Hepatocyte (in vitro differentiated cells): Measurements from ENCODE around the gene GRID1. TPM values are rescaled to one million over a fixed set of nuclear protein-coding genes. Genes with fewer than 3 reads are reported as not detected.

ENCODE experiments used
- DNase-seq: peaks from one replicate; pipeline ENCODE4 v3.0.0-alpha.2; 2016; ENCODE audit warnings: low spot score
- H2AFZ ChIP-seq: fragments of 200-600 bp; sonication (generic); 2 replicates; pipeline ENCODE4 v1.6.0; 2016; ENCODE audit warnings: antibody characterized with exemption, mild to moderate bottlenecking
- H3K27ac ChIP-seq: fragments of 200-600 bp; sonication (generic); 2 replicates; pipeline ENCODE4 v1.5.1; 2016; ENCODE audit warnings: mild to moderate bottlenecking
- H3K27me3 ChIP-seq: fragments of 200-600 bp; sonication (generic); 2 replicates; pipeline ENCODE4 v1.6.1; 2016
- H3K36me3 ChIP-seq: fragments of 200-600 bp; sonication (generic); replicated peaks from 2 replicates; pipeline ENCODE4 v1.5.1; 2016; ENCODE audit warnings: low read depth; ENCODE audit not compliant: insufficient read depth
- H3K4me1 ChIP-seq: fragments of 200-600 bp; sonication (generic); 2 replicates; pipeline ENCODE4 v1.5.1; 2016; ENCODE audit warnings: mild to moderate bottlenecking, moderate library complexity; ENCODE audit not compliant: insufficient read depth
- H3K4me2 ChIP-seq: fragments of 200-600 bp; sonication (generic); 2 replicates; pipeline ENCODE4 v1.6.0; 2016
- H3K4me3 ChIP-seq: fragments of 200-600 bp; sonication (generic); 2 replicates; pipeline ENCODE4 v1.5.1; 2016; ENCODE audit warnings: mild to moderate bottlenecking
- H3K79me2 ChIP-seq: fragments of 200-600 bp; sonication (generic); 2 replicates; pipeline ENCODE4 v1.6.0; 2017; ENCODE audit warnings: mild to moderate bottlenecking
- H3K9me2 ChIP-seq: fragments of 200-600 bp; sonication (generic); replicated peaks from 2 replicates; pipeline ENCODE4 v1.6.0; 2017; ENCODE audit warnings: mild to moderate bottlenecking; ENCODE audit not compliant: insufficient read depth
- H3K9me3 ChIP-seq: fragments of 200-600 bp; sonication (generic); 2 replicates; pipeline ENCODE4 v1.5.1; 2016; ENCODE audit warnings: low read depth, mild to moderate bottlenecking
- H4K20me1 ChIP-seq: fragments of 200-600 bp; sonication (generic); 2 replicates; pipeline ENCODE4 v1.6.0; 2016; ENCODE audit warnings: mild to moderate bottlenecking; ENCODE audit not compliant: insufficient read depth, poor library complexity, severe bottlenecking
- CTCF ChIP-seq: fragments of 200-600 bp; sonication (generic); IDR thresholded peaks from 2 replicates; pipeline ENCODE4 v1.5.1; 2016; ENCODE audit warnings: antibody characterized with exemption, mild to moderate bottlenecking; ENCODE audit not compliant: poor library complexity
- EZH2 ChIP-seq: fragments of 200-600 bp; sonication (generic); IDR thresholded peaks from 2 replicates; pipeline ENCODE4 v1.6.1; 2016; ENCODE audit warnings: antibody characterized with exemption, mild to moderate bottlenecking, borderline replicate concordance
- EZH2phosphoT487 ChIP-seq: fragments of 200-600 bp; sonication (generic); IDR thresholded peaks from one replicate; pipeline ENCODE4 v1.6.1; 2018; ENCODE audit warnings: antibody characterized with exemption, mild to moderate bottlenecking, low read depth, moderate library complexity; ENCODE audit not compliant: unreplicated experiment, severe bottlenecking
- WGBS: methylation state at CpG from one replicate; pipeline ENCODE4 v1.1.6; 2016; ENCODE audit warnings: low lambda C conversion rate; ENCODE audit errors: missing lambda C conversion rate; 5-methylcytosine and 5-hydroxymethylcytosine counted together
- polyA plus RNA-seq: library from polyadenylated mRNA; unstranded; fragments of >200 nt; fragmentation: Nextera tagmentation; extraction: Ambion mirVana; gene quantifications from 2 replicates; pipeline ENCODE4 v1.2.1, GENCODE V29; 2016
- total RNA-seq: library from RNA; depleted of rRNA; stranded (reverse); fragments of >200 nt; gene quantifications from 2 replicates; pipeline ENCODE4 v1.2.3, GENCODE V29; 2014

GRID1 gene
- total and polyA plus RNA-seq, 2 experiments from 2014 or later, result 0.07 to 0.37 TPM

- Histone ChIP-seq H3K27me3 (peaks cover 54% of the 10 kb centered on the region), H3K9me2 (no peaks in the 10 kb centered on the region), H3K9me3 (no peaks in the 10 kb centered on the region), H4K20me1 (no peaks in the 10 kb centered on the region), H3K79me2 (no peaks in the 10 kb centered on the region), H3K27ac (no peak overlapping the region), H3K4me1 (no peaks in the 10 kb centered on the region), H3K4me3 (no peak overlapping the region), H3K36me3 (no peaks in the 10 kb centered on the region), H2AFZ (no peak overlapping the region), H3K4me2 (no peak overlapping the region)
- 83% methylated on average over 2 of the region's 3 CpGs for WGBS
- no peak for DNase-seq
- no peak for TF ChIP-seq CTCF
- no peak for TF ChIP-seq EZH2
- no peak for TF ChIP-seq EZH2phosphoT487
These were observed 6.7 kb upstream of the GRID1 start for GRCh38 chr10:86373251-86373650.

GRCh38 chr10:86372784-86373239, 6.2 kb upstream of the GRID1 start:
- Histone ChIP-seq H3K79me2 (no peaks in the 10 kb centered on the region), H4K20me1 (no peaks in the 10 kb centered on the region), H3K36me3 (no peaks in the 10 kb centered on the region), H3K4me2 (no peak overlapping the region), H3K4me3 (no peak overlapping the region), H3K9me3 (no peaks in the 10 kb centered on the region), H3K9me2 (no peaks in the 10 kb centered on the region), H2AFZ (no peak overlapping the region), H3K4me1 (no peaks in the 10 kb centered on the region), H3K27ac (no peak overlapping the region), H3K27me3 (peaks cover 54% of the 10 kb centered on the region)
- DNase-seq, result no peak
- TF ChIP-seq EZH2phosphoT487 (no peak), EZH2 (no peak), CTCF (no peak)
- 87% methylated on average over 5 of the region's 5 CpGs for WGBS

- no peaks in the 10 kb centered on the region for H3K79me2 ChIP-seq
- H3K27me3 ChIP-seq, result peaks cover 59% of the 10 kb centered on the region
- DNase-seq, result no peak
- H3K9me2 ChIP-seq, result no peaks in the 10 kb centered on the region
- 67% methylated on average over 7 of the region's 7 CpGs for WGBS
- H3K27ac ChIP-seq, result no peak overlapping the region
- H3K36me3 ChIP-seq, result no peaks in the 10 kb centered on the region
- peaks cover 3% of the 10 kb centered on the region for H3K4me1 ChIP-seq
- no peaks in the 10 kb centered on the region for H3K9me3 ChIP-seq
- H3K4me3 ChIP-seq, result no peak overlapping the region
- H2AFZ ChIP-seq, result no peak overlapping the region
- no peak overlapping the region for H3K4me2 ChIP-seq
- TF ChIP-seq EZH2phosphoT487, result no peak
- TF ChIP-seq EZH2, result no peak
- TF ChIP-seq CTCF, result no peak
- no peaks in the 10 kb centered on the region for H4K20me1 ChIP-seq
These were observed 5.7 kb upstream of the GRID1 start for GRCh38 chr10:86372119-86372783.
